Sigmoid colon (tissue), 7 donors: ENCODE data around the gene TTC3. TPM values are rescaled to one million over a fixed set of nuclear protein-coding genes. Genes with fewer than 3 reads are reported as not detected.

Experiments used
- DNase-seq: peaks from one replicate; pipeline ENCODE4 v3.0.0-alpha.2; 2019
- H3K27ac ChIP-seq, 4 donors: fragments of 200-600 bp; sonication (generic); one replicate each; pipeline ENCODE4 v1.5.1; 2016 to 2019; ENCODE audit warnings: mild to moderate bottlenecking in 1 of 4
- H3K27me3 ChIP-seq, 3 donors: fragments of 200-600 bp; sonication (generic); one replicate each; pipeline ENCODE4 v1.5.1; 2019; ENCODE audit warnings: mild to moderate bottlenecking in 1 of 3
- H3K36me3 ChIP-seq, 4 donors: fragments of 200-600 bp; sonication (generic); one replicate each; pipeline ENCODE4 v1.5.1; 2016 to 2019
- H3K4me1 ChIP-seq, 4 donors: fragments of 200-600 bp; sonication (generic); one replicate each; pipeline ENCODE4 v1.5.1; 2017 to 2019
- H3K4me3 ChIP-seq, 4 donors: fragments of 200-600 bp; sonication (generic); one replicate each; pipeline ENCODE4 v1.5.1; 2017 to 2019; ENCODE audit warnings: mild to moderate bottlenecking in 2 of 4, moderate library complexity in 1 of 4
- H3K9me3 ChIP-seq, 4 donors: fragments of 200-600 bp in 3 of 4; sonication (generic) in 3 of 4; one replicate each; pipeline versions ENCODE4 v1.5.1 to v1.6.1; 2013 to 2019
- EP300 ChIP-seq, 4 donors: sonication (generic); formaldehyde crosslinking; IDR thresholded peaks; one replicate each; pipeline ENCODE4 v1.6.1; 2017; ENCODE audit warnings: antibody characterized with exemption in 4 of 4
- POLR2A ChIP-seq, 2 donors: fragments of 450-650 bp; IDR thresholded peaks; one replicate each; pipeline ENCODE4 v1.6.1; 2016; ENCODE audit warnings: antibody characterized with exemption in 2 of 2, mild to moderate bottlenecking in 2 of 2, moderate library complexity in 2 of 2
- POLR2AphosphoS5 ChIP-seq, 4 donors: sonication (generic); formaldehyde crosslinking; IDR thresholded peaks; one replicate each; pipeline ENCODE4 v1.6.1; 2017; ENCODE audit warnings: antibody characterized with exemption in 4 of 4
- WGBS, 2 donors: extraction: QIAGEN DNeasy Blood & Tissue Kit; methylation state at CpG; one replicate each; pipeline ENCODE4 v1.1.7; 2013; 5-methylcytosine and 5-hydroxymethylcytosine counted together
- intact Hi-C: fragments of 100-400 bp; cut with DNase I; formaldehyde crosslinking; loops from one replicate; pipeline ENCODE4 v1.15.1; 2023
- polyA plus RNA-seq, 3 donors: library from polyadenylated mRNA; stranded (reverse); fragments of 200-250 nt; gene quantifications; one replicate each; pipeline ENCODE4 v1.2.3, GENCODE V29; 2013
- total RNA-seq, 4 donors: library from RNA; depleted of rRNA; stranded (reverse); fragments of >200 nt; gene quantifications; one replicate each; pipeline ENCODE4 v1.1.0, GENCODE V29; 2016
- TF ChIP-seq, protein P1 (sequence below), 4 experiments: fragments of 450-650 bp in 3 of 4; fragments of 200-600 bp in 1 of 4; IDR thresholded peaks; one replicate each; pipeline ENCODE4 v1.5.1; 2016 to 2019; ENCODE audit warnings: antibody characterized with exemption in 4 of 4, mild to moderate bottlenecking in 3 of 4, moderate library complexity in 2 of 4
- donor health status: healthy with polysubstance abuse.
- donor health status: Bipolar disorder and iron deficiency.
- donor health status: healthy.

The TTC3 gene
- total and polyA plus RNA-seq, 7 donors: 22.2 to 151 (median 108) TPM

- TF ChIP-seq, protein P1, sequence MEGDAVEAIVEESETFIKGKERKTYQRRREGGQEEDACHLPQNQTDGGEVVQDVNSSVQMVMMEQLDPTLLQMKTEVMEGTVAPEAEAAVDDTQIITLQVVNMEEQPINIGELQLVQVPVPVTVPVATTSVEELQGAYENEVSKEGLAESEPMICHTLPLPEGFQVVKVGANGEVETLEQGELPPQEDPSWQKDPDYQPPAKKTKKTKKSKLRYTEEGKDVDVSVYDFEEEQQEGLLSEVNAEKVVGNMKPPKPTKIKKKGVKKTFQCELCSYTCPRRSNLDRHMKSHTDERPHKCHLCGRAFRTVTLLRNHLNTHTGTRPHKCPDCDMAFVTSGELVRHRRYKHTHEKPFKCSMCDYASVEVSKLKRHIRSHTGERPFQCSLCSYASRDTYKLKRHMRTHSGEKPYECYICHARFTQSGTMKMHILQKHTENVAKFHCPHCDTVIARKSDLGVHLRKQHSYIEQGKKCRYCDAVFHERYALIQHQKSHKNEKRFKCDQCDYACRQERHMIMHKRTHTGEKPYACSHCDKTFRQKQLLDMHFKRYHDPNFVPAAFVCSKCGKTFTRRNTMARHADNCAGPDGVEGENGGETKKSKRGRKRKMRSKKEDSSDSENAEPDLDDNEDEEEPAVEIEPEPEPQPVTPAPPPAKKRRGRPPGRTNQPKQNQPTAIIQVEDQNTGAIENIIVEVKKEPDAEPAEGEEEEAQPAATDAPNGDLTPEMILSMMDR (IDR thresholded peaks at IDR 0.05): no peak
- TF ChIP-seq POLR2AphosphoS5 (IDR thresholded peaks at IDR 0.05) (no peak), POLR2A (IDR thresholded peaks at IDR 0.05) (no peak), EP300 (IDR thresholded peaks at IDR 0.05) (no peak)
- no peak overlapping the region for H3K4me3 ChIP-seq
- intact Hi-C loops: no loop called here
- 73 to 82% methylated on average over 5 of the region's 5 CpGs for WGBS, 2 donors
- H3K4me1 ChIP-seq: peaks cover 0 to 19% (median 4%) of the 10 kb centered on the region in 4 donors
- H3K36me3 ChIP-seq: peaks cover 0 to 5% (median 0%) of the 10 kb centered on the region in 4 donors
- no peaks in the 10 kb centered on the region for H3K9me3 ChIP-seq
- no peaks in the 10 kb centered on the region for H3K27me3 ChIP-seq
- DNase-seq: no peak
- no peak overlapping the region for H3K27ac ChIP-seq
Measured at GRCh38 chr21:37088186-37088735, 15.2 kb downstream of the TTC3 start.

GRCh38 chr21:37093977-37094376, 20.9 kb downstream of the TTC3 start:
- intact Hi-C loops: no loop called here
- Histone ChIP-seq H3K27me3 (no peaks in the 10 kb centered on the region), H3K4me3 (no peak overlapping the region), H3K4me1 (no peaks in the 10 kb centered on the region), H3K27ac (no peak overlapping the region), H3K36me3 (peaks cover 0 to 52% (median 8%) of the 10 kb centered on the region in 4 donors), H3K9me3 (no peaks in the 10 kb centered on the region)
- no peak for DNase-seq
- TF ChIP-seq, protein P1 (IDR thresholded peaks at IDR 0.05): no peak
- TF ChIP-seq EP300 (IDR thresholded peaks at IDR 0.05) (no peak), POLR2A (IDR thresholded peaks at IDR 0.05) (no peak), POLR2AphosphoS5 (IDR thresholded peaks at IDR 0.05) (no peak)

GRCh38 chr21:37095821-37096220, 22.8 kb downstream of the TTC3 start:
- H3K27me3 ChIP-seq: no peaks in the 10 kb centered on the region
- H3K36me3 ChIP-seq: peaks cover 0 to 53% (median 8%) of the 10 kb centered on the region in 4 donors
- intact Hi-C loops: no loop called here
- TF ChIP-seq, protein P1 (IDR thresholded peaks at IDR 0.05): no peak
- no peak for TF ChIP-seq POLR2A (IDR thresholded peaks at IDR 0.05)
- no peak for TF ChIP-seq POLR2AphosphoS5 (IDR thresholded peaks at IDR 0.05)
- TF ChIP-seq EP300 (IDR thresholded peaks at IDR 0.05): no peak
- H3K4me1 ChIP-seq: no peaks in the 10 kb centered on the region
- H3K9me3 ChIP-seq: no peaks in the 10 kb centered on the region
- no peak overlapping the region for H3K4me3 ChIP-seq
- H3K27ac ChIP-seq: no peak overlapping the region
- DNase-seq: no peak
- WGBS, 2 donors: 95 to 96% methylated on average over 4 of the region's 4 CpGs

DNA sequence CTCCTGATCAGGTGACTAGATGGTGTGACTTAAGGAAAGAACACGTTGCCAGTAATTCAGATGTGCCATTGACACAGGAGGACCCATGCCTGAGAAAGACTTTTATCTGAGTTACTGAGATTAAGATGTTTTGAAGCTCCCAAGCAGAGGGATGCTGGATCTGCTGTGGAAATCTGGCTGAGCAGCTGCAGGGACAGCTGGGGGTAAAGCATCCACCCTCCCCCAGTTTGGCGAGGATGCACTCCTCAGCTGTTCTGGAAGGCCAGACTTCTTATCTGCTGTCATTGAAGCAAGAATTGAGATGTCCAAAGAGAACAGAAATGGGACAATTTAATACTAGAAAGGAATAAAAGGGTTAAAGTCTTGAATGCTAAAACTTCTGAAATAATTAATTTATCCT, 25.7 kb downstream of the TTC3 start:
- TF ChIP-seq POLR2A (IDR thresholded peaks at IDR 0.05) (no peak), EP300 (IDR thresholded peaks at IDR 0.05) (no peak), POLR2AphosphoS5 (IDR thresholded peaks at IDR 0.05) (no peak)
- TF ChIP-seq, protein P1 (IDR thresholded peaks at IDR 0.05): no peak
- H3K27ac ChIP-seq: no peak overlapping the region
- DNase-seq: no peak
- no peaks in the 10 kb centered on the region for H3K9me3 ChIP-seq
- H3K27me3 ChIP-seq: no peaks in the 10 kb centered on the region
- 90 to 91% methylated on average over 2 of the region's 2 CpGs for WGBS, 2 donors
- no peak overlapping the region for H3K4me3 ChIP-seq
- peaks cover 0 to 44% (median 8%) of the 10 kb centered on the region in 4 donors for H3K36me3 ChIP-seq
- intact Hi-C loops: no loop called here
- no peaks in the 10 kb centered on the region for H3K4me1 ChIP-seq

DNA sequence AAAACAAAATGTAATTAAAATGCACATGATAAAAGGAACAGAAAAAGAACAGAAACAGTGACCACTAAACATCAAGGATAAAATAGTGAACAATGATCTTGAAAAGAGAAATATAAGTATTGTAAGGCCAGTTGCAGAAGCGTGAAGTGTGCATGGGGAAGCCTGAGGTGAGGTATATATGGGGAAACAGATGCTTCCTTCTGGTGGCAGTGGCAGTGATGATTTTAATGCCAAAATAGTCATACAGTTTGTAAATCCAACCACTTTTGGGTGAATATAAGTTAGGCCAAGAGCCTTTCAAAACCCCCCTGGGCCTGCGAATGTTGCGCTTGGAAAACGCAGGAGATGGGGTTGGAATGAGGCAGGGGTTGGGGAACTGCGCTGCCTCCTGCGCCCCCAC, 27.3 kb downstream of the TTC3 start:
- H3K4me1 ChIP-seq: no peaks in the 10 kb centered on the region
- DNase-seq: no peak
- H3K36me3 ChIP-seq: peaks cover 0 to 37% (median 8%) of the 10 kb centered on the region in 4 donors
- TF ChIP-seq EP300 (IDR thresholded peaks at IDR 0.05): no peak
- TF ChIP-seq POLR2AphosphoS5 (IDR thresholded peaks at IDR 0.05): no peak
- TF ChIP-seq, protein P1 (IDR thresholded peaks at IDR 0.05): no peak
- no peak for TF ChIP-seq POLR2A (IDR thresholded peaks at IDR 0.05)
- no peak overlapping the region for H3K4me3 ChIP-seq
- H3K9me3 ChIP-seq: no peaks in the 10 kb centered on the region
- intact Hi-C loops: no loop called here
- H3K27me3 ChIP-seq: no peaks in the 10 kb centered on the region
- H3K27ac ChIP-seq: no peak overlapping the region
- 87 to 96% methylated on average over 6 of the region's 6 CpGs for whole genome bisulfite sequencing, 2 donors
